HepG2 (cell line): Measurements from ENCODE around the gene DDAH2.

Source experiments
- CTCF ChIP-seq: sonication (generic); formaldehyde crosslinking; IDR thresholded peaks from 2 replicates; pipeline ENCODE4 v1.5.0; 2020; ENCODE audit warnings: mild to moderate bottlenecking, missing genetic modification reagents, moderate library complexity
- NFRKB ChIP-seq: fragments of 450-650 bp; IDR thresholded peaks from 2 replicates; pipeline ENCODE4 v1.6.1; 2017
- SRSF9 ChIP-seq: fragments of 200-400 bp; formaldehyde crosslinking; IDR thresholded peaks from 2 replicates; pipeline ENCODE4 v1.6.1; 2018; ENCODE audit warnings: borderline replicate concordance, mild to moderate bottlenecking, low read depth, low read length; ENCODE audit not compliant: insufficient read depth, poor library complexity, severe bottlenecking
- ZNF235 ChIP-seq: sonication (generic); formaldehyde crosslinking; IDR thresholded peaks from 2 replicates; pipeline ENCODE4 v1.8.1; 2023; ENCODE audit warnings: mild to moderate bottlenecking, missing genetic modification reagents, borderline replicate concordance
- ZNF253 ChIP-seq: sonication (generic); formaldehyde crosslinking; IDR thresholded peaks from 2 replicates; pipeline ENCODE4 v1.8.0; 2022; ENCODE audit warnings: mild to moderate bottlenecking, missing genetic modification reagents, borderline replicate concordance
- TF ChIP-seq, protein P1 (sequence below): IDR thresholded peaks from 2 replicates; pipeline ENCODE4 v1.6.1; 2016; ENCODE audit warnings: mild to moderate bottlenecking, missing biosample characterization, missing genetic modification reagents
- TF ChIP-seq, protein P2 (sequence below): sonication (generic); formaldehyde crosslinking; IDR thresholded peaks from 2 replicates; pipeline ENCODE4 v1.4.0; 2020; ENCODE audit warnings: missing genetic modification reagents

GRCh38 chr6:31692353-31692752 is 36.7 kb downstream of the DDAH2 start:
- TF ChIP-seq NFRKB = no peak
- no peak for TF ChIP-seq SRSF9
- no peak for TF ChIP-seq ZNF235 (CRISPR knock-in tag)
- TF ChIP-seq ZNF253 (CRISPR knock-in tag) = no peak
- TF ChIP-seq, protein P1, sequence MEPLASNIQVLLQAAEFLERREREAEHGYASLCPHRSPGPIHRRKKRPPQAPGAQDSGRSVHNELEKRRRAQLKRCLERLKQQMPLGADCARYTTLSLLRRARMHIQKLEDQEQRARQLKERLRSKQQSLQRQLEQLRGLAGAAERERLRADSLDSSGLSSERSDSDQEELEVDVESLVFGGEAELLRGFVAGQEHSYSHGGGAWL (CRISPR knock-in tag) = no peak
- TF ChIP-seq CTCF (CRISPR knock-in tag) = no peak
- TF ChIP-seq, protein P2, sequence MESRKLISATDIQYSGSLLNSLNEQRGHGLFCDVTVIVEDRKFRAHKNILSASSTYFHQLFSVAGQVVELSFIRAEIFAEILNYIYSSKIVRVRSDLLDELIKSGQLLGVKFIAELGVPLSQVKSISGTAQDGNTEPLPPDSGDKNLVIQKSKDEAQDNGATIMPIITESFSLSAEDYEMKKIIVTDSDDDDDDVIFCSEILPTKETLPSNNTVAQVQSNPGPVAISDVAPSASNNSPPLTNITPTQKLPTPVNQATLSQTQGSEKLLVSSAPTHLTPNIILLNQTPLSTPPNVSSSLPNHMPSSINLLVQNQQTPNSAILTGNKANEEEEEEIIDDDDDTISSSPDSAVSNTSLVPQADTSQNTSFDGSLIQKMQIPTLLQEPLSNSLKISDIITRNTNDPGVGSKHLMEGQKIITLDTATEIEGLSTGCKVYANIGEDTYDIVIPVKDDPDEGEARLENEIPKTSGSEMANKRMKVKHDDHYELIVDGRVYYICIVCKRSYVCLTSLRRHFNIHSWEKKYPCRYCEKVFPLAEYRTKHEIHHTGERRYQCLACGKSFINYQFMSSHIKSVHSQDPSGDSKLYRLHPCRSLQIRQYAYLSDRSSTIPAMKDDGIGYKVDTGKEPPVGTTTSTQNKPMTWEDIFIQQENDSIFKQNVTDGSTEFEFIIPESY (CRISPR knock-in tag) = no peak
